ENCODE results near the gene NCKAP5.

GRCh38 chr2:132797071-132797470 lies 771.2 kb downstream of the NCKAP5 start:
- TF ChIP-seq, protein P1, sequence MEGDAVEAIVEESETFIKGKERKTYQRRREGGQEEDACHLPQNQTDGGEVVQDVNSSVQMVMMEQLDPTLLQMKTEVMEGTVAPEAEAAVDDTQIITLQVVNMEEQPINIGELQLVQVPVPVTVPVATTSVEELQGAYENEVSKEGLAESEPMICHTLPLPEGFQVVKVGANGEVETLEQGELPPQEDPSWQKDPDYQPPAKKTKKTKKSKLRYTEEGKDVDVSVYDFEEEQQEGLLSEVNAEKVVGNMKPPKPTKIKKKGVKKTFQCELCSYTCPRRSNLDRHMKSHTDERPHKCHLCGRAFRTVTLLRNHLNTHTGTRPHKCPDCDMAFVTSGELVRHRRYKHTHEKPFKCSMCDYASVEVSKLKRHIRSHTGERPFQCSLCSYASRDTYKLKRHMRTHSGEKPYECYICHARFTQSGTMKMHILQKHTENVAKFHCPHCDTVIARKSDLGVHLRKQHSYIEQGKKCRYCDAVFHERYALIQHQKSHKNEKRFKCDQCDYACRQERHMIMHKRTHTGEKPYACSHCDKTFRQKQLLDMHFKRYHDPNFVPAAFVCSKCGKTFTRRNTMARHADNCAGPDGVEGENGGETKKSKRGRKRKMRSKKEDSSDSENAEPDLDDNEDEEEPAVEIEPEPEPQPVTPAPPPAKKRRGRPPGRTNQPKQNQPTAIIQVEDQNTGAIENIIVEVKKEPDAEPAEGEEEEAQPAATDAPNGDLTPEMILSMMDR (IDR thresholded peaks at IDR 0.05; ENCODE audit: low read length): no peak
- TF ChIP-seq EZH2 (IDR thresholded peaks at IDR 0.05; ENCODE audit: borderline replicate concordance, low read length): no peak
